Measurements from ENCODE around the gene CMC4. TPM values are rescaled to one million over a fixed set of nuclear protein-coding genes. Genes with fewer than 3 reads are reported as not detected.

CMC4 gene
- total RNA-seq, 1 donor from 2014 or later: 10.6 TPM

DNA sequence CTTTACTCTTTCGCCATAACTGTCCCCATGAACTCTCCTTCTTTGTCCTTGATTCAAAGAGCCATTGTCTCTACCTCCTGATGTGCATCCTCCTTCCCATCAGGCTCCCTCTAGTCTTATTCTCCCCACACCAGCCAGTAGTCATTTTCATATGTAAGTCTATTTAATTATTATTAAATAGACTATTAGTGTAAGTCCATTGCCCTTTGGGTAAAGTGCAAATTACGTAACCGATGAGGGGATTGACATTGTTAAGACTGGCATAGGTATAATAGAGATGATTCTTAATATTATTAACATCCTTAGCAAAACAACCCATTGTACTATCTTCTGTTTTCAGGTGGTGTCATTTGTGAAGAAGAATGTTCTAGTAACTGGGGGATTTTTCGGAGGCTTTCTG, 16.7 kb downstream of the CMC4 start:
- DNase-seq (ENCODE audit: extremely low read depth, low read depth, low spot score): no peak

DNA sequence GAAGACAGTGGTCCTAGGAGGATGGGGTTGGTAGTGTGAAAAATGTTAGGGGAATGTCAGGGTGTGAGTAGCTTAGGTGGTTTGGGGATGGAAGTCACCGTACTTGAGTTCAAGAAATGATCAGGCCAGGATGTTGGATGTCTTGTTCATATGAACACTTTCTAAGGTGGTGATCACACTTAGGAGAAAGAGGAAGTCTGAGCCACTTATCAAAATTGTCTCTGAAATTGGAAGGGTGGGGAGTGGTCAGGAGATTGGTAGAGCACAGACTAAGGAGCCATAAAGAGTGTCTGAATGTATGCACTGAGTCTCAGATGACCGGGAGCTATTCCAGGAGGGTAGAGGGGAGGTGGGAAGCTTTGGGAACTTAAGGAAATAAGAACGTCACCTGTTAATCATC, 17.3 kb downstream of the CMC4 start:
- DNase-seq (ENCODE audit: extremely low read depth, low read depth, low spot score): no peak

GRCh38 chrX:155052738-155053498, 18.0 kb downstream of the CMC4 start:
- no peak for DNase-seq (ENCODE audit: extremely low read depth, low read depth, low spot score)

- no peak for DNase-seq (ENCODE audit: extremely low read depth, low read depth, low spot score)
Observed at GRCh38 chrX:155048977-155049619, 21.8 kb downstream of the CMC4 start.

DNA sequence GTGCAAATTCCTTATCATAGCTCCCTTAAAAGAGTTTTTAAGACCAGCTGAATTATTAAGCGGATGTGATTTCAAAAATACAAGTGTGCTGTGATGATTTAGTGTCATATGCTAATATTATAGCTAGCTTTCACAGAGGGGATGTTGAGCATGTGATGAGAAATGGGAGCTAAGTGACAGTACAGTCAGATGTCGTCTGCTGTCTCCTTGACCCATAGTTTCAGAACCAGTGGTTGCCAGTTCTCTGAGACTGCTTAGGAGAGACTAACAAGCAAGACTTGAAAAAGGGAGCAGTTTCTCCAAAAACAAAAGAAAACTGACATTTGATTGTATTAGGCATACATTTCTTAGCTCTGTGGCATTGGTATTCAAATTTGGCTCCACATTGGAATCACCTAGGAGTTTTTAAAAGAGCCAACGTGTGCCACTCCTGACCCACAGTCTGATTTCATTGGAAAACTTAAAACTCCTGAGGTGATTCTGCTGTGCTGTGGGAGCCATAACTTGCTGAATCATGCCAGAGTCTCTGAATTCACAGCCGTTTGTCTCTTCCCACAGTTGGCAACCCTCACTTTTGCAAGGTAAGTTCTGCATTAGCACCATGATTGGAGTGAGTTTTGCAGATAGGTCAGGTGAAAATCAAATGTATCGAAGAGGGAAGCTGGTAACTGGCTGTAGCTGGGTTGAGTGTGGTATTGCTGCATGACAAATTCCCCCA, 24.0 kb downstream of the CMC4 start:
- no peak for DNase-seq (ENCODE audit: extremely low read depth, low read depth, low spot score)

DNA sequence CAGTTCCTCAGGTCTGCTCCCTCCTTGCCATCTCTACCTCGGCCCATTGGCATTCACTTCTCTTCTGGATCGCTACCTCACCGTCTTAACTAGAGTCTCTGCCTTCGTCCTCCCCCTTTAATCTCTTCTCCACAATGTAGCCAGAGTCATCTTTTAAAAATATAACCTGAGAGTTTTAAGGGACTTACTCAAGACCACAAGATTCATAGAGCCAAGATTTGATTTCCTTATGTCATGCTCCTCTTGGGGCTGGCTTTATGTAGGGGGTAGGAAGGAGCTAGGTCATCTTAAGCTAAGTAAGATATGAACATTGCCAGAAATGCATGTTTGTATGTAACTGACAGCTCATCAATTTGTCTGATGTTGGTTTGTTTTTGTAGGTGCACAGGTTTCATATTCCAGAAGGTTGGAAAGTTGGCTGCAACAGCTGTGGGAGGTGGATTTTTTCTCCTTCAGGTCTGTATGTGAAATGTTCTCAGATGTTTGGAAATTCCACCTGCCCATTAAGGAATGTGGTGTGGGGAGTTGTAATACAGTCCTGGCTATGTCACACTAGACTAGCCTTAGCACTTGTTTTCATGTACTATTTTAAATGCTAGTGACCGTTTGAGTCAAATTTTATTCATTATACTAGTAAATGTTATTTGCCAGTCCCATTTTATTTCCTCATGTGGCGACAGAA, 24.7 kb downstream of the CMC4 start:
- DNase-seq (ENCODE audit: extremely low read depth, low read depth, low spot score): no peak

DNA sequence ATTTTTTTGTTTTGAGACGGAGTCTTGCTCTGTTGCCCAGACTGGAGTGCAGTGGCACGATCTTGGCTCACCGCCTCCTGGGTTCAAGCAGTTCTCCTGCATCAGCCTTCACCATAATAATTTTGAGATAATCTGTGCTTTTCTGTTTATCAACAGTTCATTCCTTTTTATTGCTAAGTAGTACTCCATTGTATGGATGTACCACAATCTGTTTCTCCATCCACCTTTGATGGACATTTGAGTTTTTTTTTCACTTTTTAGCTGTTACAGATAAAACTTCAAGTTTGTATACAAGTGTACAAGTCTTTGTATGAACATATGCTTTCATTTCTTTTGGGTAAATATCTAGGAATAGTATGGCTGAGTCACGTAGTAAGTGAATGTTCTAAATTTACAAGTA, 35.2 kb downstream of the CMC4 start:
- no peak for DNase-seq (ENCODE audit: extremely low read depth, low read depth, low spot score)

DNA sequence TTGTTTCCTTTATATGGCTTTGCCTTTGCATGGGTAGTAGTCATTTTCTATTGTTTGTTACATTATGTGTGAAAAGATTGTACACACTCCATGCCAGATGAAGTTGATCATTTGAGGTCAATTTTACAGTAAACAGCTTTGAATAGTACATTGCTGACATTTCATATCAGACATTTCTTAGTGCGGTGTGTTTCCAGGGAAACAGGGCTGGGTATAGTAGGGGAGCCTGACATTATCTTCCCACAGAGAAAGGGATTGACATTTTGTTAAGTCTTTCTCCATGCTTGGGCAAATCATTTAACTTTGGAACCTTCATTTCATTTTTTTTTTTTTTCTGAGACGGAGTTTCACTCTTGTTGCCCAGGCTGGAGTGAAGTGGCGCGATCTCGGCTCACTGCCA, 39.3 kb downstream of the CMC4 start:
- DNase-seq (ENCODE audit: extremely low read depth, low read depth, low spot score): no peak

- no peak for DNase-seq (ENCODE audit: extremely low read depth, low read depth, low spot score)
Observed at GRCh38 chrX:155028877-155029291, 42.1 kb downstream of the CMC4 start.

GRCh38 chrX:155028129-155028528, 42.8 kb downstream of the CMC4 start:
- DNase-seq (ENCODE audit: extremely low read depth, low read depth, low spot score): no peak

DNA sequence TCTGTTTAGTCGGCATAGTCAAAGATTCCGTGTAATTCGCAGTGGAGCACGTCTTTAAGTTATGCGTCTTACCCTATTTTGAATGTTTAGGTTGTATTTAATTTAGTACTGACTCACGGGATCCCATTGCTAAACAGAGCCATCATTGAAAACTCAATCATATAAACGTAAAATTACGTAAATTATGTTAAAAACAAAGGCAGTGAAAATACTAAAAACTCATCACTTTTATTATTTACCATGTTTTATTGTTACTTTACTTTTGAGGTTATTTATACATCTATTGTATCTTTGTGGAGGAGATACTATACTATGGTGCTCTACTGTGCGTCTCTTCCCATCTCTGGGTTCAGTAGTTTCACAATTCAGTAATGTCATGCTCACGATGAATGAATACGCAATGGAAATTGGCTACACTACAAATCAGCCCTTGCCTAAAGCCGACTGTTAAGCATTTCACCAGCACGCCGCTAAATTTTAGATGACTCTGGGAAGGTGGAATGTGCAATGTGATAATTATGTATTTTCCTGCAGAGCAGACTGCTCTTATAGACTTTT, 43.3 kb downstream of the CMC4 start:
- no peak for DNase-seq (ENCODE audit: extremely low read depth, low read depth, low spot score)

GRCh38 chrX:155026727-155027508, 44.0 kb downstream of the CMC4 start, which contains the start of gene FUNDC2:
Gene FUNDC2 (plus strand): TSS chrX:155026844. CDS start chrX:155026939, 95 bp downstream.
- DNase-seq (ENCODE audit: extremely low read depth, low read depth, low spot score): peak; percentile 34

- DNase-seq (ENCODE audit: extremely low read depth, low read depth, low spot score): no peak
Observed at GRCh38 chrX:155026420-155026726, 44.6 kb downstream of the CMC4 start.

- DNase-seq (ENCODE audit: extremely low read depth, low read depth, low spot score): no peak
Observed at GRCh38 chrX:155023907-155024833, 46.8 kb downstream of the CMC4 start.

DNA sequence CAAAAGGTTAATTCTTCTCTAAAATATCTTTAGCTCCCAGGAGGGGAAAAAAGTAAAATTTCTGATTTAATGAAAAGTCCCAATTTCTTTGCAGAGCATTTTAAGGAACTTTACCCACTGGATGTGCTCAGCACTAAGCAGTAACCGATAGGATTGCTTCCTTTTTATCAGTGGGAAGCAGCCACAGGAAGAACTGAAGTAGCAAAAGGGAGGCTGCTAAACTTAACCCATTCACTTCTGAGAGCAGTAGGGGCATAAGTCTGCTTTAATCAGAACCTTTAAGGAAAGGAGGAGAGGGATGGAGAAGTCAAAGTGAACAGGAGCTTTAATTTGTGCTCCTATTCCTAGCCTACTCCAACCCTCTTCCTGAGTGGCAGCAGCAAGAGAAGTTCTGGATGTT, 48.4 kb downstream of the CMC4 start, which contains the start of gene F8:
Gene F8 (minus strand): TSS at position 139 of the 400 bp plus-strand sequence. CDS start 171 bp downstream, outside the sequence.
- no peak for DNase-seq (ENCODE audit: extremely low read depth, low read depth, low spot score)

GRCh38 chrX:155020591-155020990, 50.3 kb downstream of the CMC4 start:
- DNase-seq (ENCODE audit: extremely low read depth, low read depth, low spot score): no peak
